Measurements from ENCODE around the gene ACBD4. TPM values are rescaled to one million over a fixed set of nuclear protein-coding genes. Genes with fewer than 3 reads are reported as not detected.

ACBD4 gene
- total and polyA plus RNA-seq, 10 of the 15 experiments (the other 5 are each of a cell fraction or from before 2014, with no cell fraction given) = 0.20 to 13.8 (median 6.9) TPM

DNA sequence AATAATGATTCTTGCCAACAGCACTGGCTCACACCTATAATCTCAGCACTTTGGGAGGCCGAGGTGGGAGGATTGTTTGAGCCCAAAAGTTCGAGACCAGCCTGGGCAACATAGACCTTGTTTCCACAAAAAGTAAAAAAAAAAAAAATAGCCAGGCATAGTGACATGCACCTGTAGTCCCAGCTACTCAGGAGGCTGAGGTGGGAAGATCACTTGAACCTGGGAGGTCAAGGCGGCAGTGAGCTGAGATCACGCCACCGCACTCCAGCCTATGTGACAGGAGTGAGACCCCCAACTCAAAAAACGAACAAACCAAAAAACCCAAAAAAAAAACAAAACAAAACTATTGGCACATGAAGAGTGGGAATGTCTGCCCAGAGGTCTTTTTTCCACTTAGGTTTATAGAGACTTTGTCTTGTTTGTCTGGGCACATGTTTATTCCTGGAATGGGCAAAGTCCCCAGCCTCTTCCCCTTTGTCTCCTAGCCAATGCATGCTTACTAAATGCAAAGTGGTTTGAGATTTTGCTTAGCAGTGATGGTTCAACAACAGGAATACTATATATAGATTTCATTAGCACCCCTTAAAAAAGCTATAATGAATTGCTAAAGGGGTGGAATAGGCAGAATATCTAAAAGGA lies 48.5 kb upstream of the ACBD4 start:
- H3K4me1 ChIP-seq (ENCODE audit: control insufficient read depth, insufficient read depth, low read length) = peaks cover 6% of the 10 kb centered on the region
- no peak overlapping the region for H3K9ac ChIP-seq (ENCODE audit: control insufficient read depth, insufficient read depth, low read length)
- BruUV-seq (replicated peaks) = no TSS peak
- ChIA-PET RAD21 (ENCODE audit: unreplicated experiment) (interaction anchor here (1.0 kb wide), 1 partner anchor 33 kb away, joined by 3 read pairs; no protein-coding TSS in a partner anchor), SMC1A (ENCODE audit: uncharacterized antibody, unreplicated experiment) (interaction anchor here (0.6 to 1.5 kb wide), 3 partner anchors 10 to 55 kb away, joined by 3 to 5 read pairs (median 4); no protein-coding TSS in a partner anchor), CTCF (interaction anchor here (0.6 to 3.8 kb wide), 6 partner anchors 12 to 167 kb away, joined by 3 to 23 read pairs (median 4); partner anchors contain the start of gene ACBD4), POLR2A (no interaction called here)
- peaks cover 18 to 37% of the 10 kb centered on the region in 2 experiments for H3K36me3 ChIP-seq (ENCODE audit: control insufficient read depth in 2 of 2, insufficient read depth in 2 of 2, low read length in 1 of 2)
- FAIRE-seq (no peak), DNase-seq (ENCODE audit: low read depth, low spot score) (no peak), ATAC-seq (no peak)
- intact Hi-C loops (cut with micrococcal nuclease; ENCODE audit: unreplicated experiment) (no loop called here), in situ Hi-C loops (cut with MboI) (no loop called here)
- H3K9me3 ChIP-seq (replicated peaks; ENCODE audit: control insufficient read depth, insufficient read depth, low read length) = no peaks in the 10 kb centered on the region
- H3K79me2 ChIP-seq (ENCODE audit: control insufficient read depth, insufficient read depth, low read length) = no peaks in the 10 kb centered on the region
- H3K4me2 ChIP-seq (ENCODE audit: control insufficient read depth, insufficient read depth) = no peak overlapping the region
- H3K27me3 ChIP-seq (replicated peaks in 1 of 2; ENCODE audit: control insufficient read depth in 2 of 2, insufficient read depth in 2 of 2, low read length in 1 of 2) = no peaks in the 10 kb centered on the region
- no peak overlapping the region for H3K27ac ChIP-seq (ENCODE audit: control insufficient read depth, insufficient read depth)
- H4K20me1 ChIP-seq (ENCODE audit: control insufficient read depth, insufficient read depth) = no peaks in the 10 kb centered on the region
- 99% methylated on average over 6 of the region's 6 CpGs for WGBS (ENCODE audit: insufficient coverage, insufficient replicate concordance, low lambda C conversion rate, missing lambda C conversion rate)
- H3K4me3 ChIP-seq = no peak overlapping the region
- H2AFZ ChIP-seq (ENCODE audit: control insufficient read depth, low read depth, low read length) = no peak overlapping the region
- no peak for TF ChIP-seq CEBPB (IDR thresholded peaks at IDR 0.05; ENCODE audit: borderline replicate concordance in 1 of 2, low read depth in 2 of 2, low read length in 2 of 2)
- TF ChIP-seq BMI1 (IDR thresholded peaks at IDR 0.05; ENCODE audit: borderline replicate concordance) = no peak
- TF ChIP-seq, protein P1, sequence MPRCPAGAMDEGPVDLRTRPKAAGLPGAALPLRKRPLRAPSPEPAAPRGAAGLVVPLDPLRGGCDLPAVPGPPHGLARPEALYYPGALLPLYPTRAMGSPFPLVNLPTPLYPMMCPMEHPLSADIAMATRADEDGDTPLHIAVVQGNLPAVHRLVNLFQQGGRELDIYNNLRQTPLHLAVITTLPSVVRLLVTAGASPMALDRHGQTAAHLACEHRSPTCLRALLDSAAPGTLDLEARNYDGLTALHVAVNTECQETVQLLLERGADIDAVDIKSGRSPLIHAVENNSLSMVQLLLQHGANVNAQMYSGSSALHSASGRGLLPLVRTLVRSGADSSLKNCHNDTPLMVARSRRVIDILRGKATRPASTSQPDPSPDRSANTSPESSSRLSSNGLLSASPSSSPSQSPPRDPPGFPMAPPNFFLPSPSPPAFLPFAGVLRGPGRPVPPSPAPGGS (IDR thresholded peaks at IDR 0.05; ENCODE audit: borderline replicate concordance, insufficient read depth, low read depth, low read length, poor library complexity, severe bottlenecking) = no peak
- TF ChIP-seq STAT3 (IDR thresholded peaks at IDR 0.05; ENCODE audit: low read depth, low read length) = no peak
- TF ChIP-seq, protein P2, sequence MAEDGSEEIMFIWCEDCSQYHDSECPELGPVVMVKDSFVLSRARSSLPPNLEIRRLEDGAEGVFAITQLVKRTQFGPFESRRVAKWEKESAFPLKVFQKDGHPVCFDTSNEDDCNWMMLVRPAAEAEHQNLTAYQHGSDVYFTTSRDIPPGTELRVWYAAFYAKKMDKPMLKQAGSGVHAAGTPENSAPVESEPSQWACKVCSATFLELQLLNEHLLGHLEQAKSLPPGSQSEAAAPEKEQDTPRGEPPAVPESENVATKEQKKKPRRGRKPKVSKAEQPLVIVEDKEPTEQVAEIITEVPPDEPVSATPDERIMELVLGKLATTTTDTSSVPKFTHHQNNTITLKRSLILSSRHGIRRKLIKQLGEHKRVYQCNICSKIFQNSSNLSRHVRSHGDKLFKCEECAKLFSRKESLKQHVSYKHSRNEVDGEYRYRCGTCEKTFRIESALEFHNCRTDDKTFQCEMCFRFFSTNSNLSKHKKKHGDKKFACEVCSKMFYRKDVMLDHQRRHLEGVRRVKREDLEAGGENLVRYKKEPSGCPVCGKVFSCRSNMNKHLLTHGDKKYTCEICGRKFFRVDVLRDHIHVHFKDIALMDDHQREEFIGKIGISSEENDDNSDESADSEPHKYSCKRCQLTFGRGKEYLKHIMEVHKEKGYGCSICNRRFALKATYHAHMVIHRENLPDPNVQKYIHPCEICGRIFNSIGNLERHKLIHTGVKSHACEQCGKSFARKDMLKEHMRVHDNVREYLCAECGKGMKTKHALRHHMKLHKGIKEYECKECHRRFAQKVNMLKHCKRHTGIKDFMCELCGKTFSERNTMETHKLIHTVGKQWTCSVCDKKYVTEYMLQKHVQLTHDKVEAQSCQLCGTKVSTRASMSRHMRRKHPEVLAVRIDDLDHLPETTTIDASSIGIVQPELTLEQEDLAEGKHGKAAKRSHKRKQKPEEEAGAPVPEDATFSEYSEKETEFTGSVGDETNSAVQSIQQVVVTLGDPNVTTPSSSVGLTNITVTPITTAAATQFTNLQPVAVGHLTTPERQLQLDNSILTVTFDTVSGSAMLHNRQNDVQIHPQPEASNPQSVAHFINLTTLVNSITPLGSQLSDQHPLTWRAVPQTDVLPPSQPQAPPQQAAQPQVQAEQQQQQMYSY (CRISPR knock-in tag; IDR thresholded peaks at IDR 0.05) = no peak
- TF ChIP-seq, protein P3, sequence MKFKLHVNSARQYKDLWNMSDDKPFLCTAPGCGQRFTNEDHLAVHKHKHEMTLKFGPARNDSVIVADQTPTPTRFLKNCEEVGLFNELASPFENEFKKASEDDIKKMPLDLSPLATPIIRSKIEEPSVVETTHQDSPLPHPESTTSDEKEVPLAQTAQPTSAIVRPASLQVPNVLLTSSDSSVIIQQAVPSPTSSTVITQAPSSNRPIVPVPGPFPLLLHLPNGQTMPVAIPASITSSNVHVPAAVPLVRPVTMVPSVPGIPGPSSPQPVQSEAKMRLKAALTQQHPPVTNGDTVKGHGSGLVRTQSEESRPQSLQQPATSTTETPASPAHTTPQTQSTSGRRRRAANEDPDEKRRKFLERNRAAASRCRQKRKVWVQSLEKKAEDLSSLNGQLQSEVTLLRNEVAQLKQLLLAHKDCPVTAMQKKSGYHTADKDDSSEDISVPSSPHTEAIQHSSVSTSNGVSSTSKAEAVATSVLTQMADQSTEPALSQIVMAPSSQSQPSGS (IDR thresholded peaks at IDR 0.05; ENCODE audit: low read length) = no peak
- TF ChIP-seq NRF1 (conservative IDR thresholded peaks at IDR 0.05; ENCODE audit: low read depth, low read length) = no peak
- no peak for TF ChIP-seq BACH1 (IDR thresholded peaks at IDR 0.05; ENCODE audit: borderline replicate concordance)
- no peak for TF ChIP-seq YBX1 (IDR thresholded peaks at IDR 0.05)
- TF ChIP-seq TCF12 (IDR thresholded peaks at IDR 0.05; ENCODE audit: low read depth, low read length) = no peak
- TF ChIP-seq IKZF2 (IDR thresholded peaks at IDR 0.05) = no peak
- no peak for TF ChIP-seq PML (IDR thresholded peaks at IDR 0.05; ENCODE audit: low read length)
- TF ChIP-seq, protein P4, sequence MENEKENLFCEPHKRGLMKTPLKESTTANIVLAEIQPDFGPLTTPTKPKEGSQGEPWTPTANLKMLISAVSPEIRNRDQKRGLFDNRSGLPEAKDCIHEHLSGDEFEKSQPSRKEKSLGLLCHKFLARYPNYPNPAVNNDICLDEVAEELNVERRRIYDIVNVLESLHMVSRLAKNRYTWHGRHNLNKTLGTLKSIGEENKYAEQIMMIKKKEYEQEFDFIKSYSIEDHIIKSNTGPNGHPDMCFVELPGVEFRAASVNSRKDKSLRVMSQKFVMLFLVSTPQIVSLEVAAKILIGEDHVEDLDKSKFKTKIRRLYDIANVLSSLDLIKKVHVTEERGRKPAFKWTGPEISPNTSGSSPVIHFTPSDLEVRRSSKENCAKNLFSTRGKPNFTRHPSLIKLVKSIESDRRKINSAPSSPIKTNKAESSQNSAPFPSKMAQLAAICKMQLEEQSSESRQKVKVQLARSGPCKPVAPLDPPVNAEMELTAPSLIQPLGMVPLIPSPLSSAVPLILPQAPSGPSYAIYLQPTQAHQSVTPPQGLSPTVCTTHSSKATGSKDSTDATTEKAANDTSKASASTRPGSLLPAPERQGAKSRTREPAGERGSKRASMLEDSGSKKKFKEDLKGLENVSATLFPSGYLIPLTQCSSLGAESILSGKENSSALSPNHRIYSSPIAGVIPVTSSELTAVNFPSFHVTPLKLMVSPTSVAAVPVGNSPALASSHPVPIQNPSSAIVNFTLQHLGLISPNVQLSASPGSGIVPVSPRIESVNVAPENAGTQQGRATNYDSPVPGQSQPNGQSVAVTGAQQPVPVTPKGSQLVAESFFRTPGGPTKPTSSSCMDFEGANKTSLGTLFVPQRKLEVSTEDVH (IDR thresholded peaks at IDR 0.05; ENCODE audit: low read depth, partially characterized antibody) = no peak

Data from GM12878 (cell line).